K562 (cell line): ENCODE results near the gene PBX2. TPM values are rescaled to one million over a fixed set of nuclear protein-coding genes. Genes with fewer than 3 reads are reported as not detected.

ENCODE experiments used
- BCOR ChIP-seq: fragments of 450-650 bp; IDR thresholded peaks from 2 replicates; pipeline ENCODE4 v1.6.1; 2016
- CHD4 ChIP-seq: fragments of 200-600 bp; sonication (generic); IDR thresholded peaks from 3 replicates; pipeline ENCODE4 v1.6.1; 2012; ENCODE audit warnings: low read depth, mild to moderate bottlenecking, mixed read lengths, low read length, inconsistent platforms; ENCODE audit not compliant: insufficient read depth, insufficient replicate concordance, poor library complexity, severe bottlenecking
- CREB1 ChIP-seq, 2 experiments: sonication (generic) in 1 of 2; formaldehyde crosslinking in 1 of 2; IDR thresholded peaks; 2 replicates each; pipeline versions ENCODE4 v1.6.1 to v1.8.0; 2012 to 2022; ENCODE audit warnings: inconsistent platforms in 1 of 2, mild to moderate bottlenecking in 1 of 2, missing genetic modification reagents in 1 of 2, moderate library complexity in 1 of 2
- IRF2 ChIP-seq: sonication (generic); formaldehyde crosslinking; IDR thresholded peaks from 2 replicates; pipeline ENCODE4 v1.8.1; 2022; ENCODE audit warnings: mild to moderate bottlenecking, missing genetic modification reagents
- JUND ChIP-seq, 2 experiments: IDR thresholded peaks; 2 replicates in 1 of 2; 3 replicates in 1 of 2; pipeline ENCODE4 v1.6.1; 2011; ENCODE audit warnings: borderline replicate concordance in 2 of 2, low read depth in 2 of 2, low read length in 2 of 2, improper control_type of control experiment in 1 of 2, missing biosample characterization in 1 of 2, missing genetic modification characterization in 1 of 2, missing genetic modification reagents in 1 of 2
- MAX ChIP-seq: sonication (generic); formaldehyde crosslinking; IDR thresholded peaks from 2 replicates; pipeline ENCODE4 v1.9.0; 2022; ENCODE audit warnings: mild to moderate bottlenecking, missing genetic modification reagents
- MCM2 ChIP-seq: fragments of 450-650 bp; IDR thresholded peaks from 2 replicates; pipeline ENCODE4 v1.6.1; 2017; ENCODE audit warnings: low read depth, mild to moderate bottlenecking
- RBM17 ChIP-seq: fragments of 200-400 bp; formaldehyde crosslinking; IDR thresholded peaks from 2 replicates; pipeline ENCODE4 v1.6.1; 2017; ENCODE audit warnings: low read depth, mild to moderate bottlenecking, low read length, borderline replicate concordance
- TRIM24 ChIP-seq, 2 experiments: fragments of 450-650 bp; IDR thresholded peaks; 2 replicates each; pipeline ENCODE4 v1.6.1; 2016
- TSC22D4 ChIP-seq: fragments of 450-650 bp; IDR thresholded peaks from 2 replicates; pipeline ENCODE4 v1.6.1; 2016; ENCODE audit warnings: missing genetic modification characterization, missing biosample characterization, control low read depth
- XRCC3 ChIP-seq: fragments of 450-650 bp; IDR thresholded peaks from 2 replicates; pipeline ENCODE4 v1.6.1; 2017; ENCODE audit warnings: mild to moderate bottlenecking, moderate library complexity
- ZNF583 ChIP-seq: fragments of 250-450 bp; sonication (Bioruptor Pico); IDR thresholded peaks from 2 replicates; pipeline ENCODE4 v1.4.0; 2020
- ZNF586 ChIP-seq: fragments of 450-650 bp; formaldehyde crosslinking; conservative IDR thresholded peaks from 2 replicates; pipeline ENCODE4 v1.4.0; 2020; ENCODE audit warnings: mild to moderate bottlenecking, moderate library complexity
- ZNF589 ChIP-seq: fragments of 200-800 bp; sonication (Bioruptor generic); IDR thresholded peaks from 2 replicates; pipeline ENCODE4 v1.6.1; 2016; ENCODE audit warnings: low read depth, missing genetic modification characterization, missing compliant biosample characterization
- polyA plus RNA-seq, 8 experiments: library from polyadenylated mRNA; depleted of rRNA in 4 of 8; stranded (reverse) in 5 of 8; unstranded in 3 of 8; fragments of >200 nt; fragmentation: Nextera tagmentation in 2 of 8; fragmentation: Illumina TruSeq in 1 of 8; extraction: Ambion mirVana in 2 of 8; extraction: Trizol in 1 of 8; gene quantifications; 2 replicates each; pipeline versions ENCODE4 v1.2.1 to v1.2.3, GENCODE V29; 2011 to 2014; ENCODE audit warnings: inconsistent platforms in 1 of 8, missing spikeins in 1 of 8
- total RNA-seq, 7 experiments: library from RNA; depleted of rRNA in 6 of 7; stranded (reverse); fragments of >200 nt in 6 of 7; fragmentation: Illumina TruSeq in 2 of 7; extraction: Trizol in 2 of 7; gene quantifications; 2 replicates each; pipeline versions ENCODE4 v1.2.1 to v1.2.3, GENCODE V29; 2011 to 2021; ENCODE audit warnings: low replicate concordance in 1 of 7
- TF ChIP-seq, protein P1 (sequence below), 2 experiments: IDR thresholded peaks; 2 replicates each; pipeline ENCODE4 v1.6.1; 2011; ENCODE audit warnings: borderline replicate concordance in 1 of 2, control low read depth in 1 of 2, low read depth in 1 of 2, low read length in 1 of 2, mild to moderate bottlenecking in 1 of 2, mixed read lengths in 1 of 2, moderate library complexity in 1 of 2; ENCODE audit not compliant: insufficient read depth in 1 of 2, insufficient read length in 1 of 2, poor library complexity in 1 of 2, severe bottlenecking in 1 of 2; ENCODE audit errors: extremely low read depth in 1 of 2
- TF ChIP-seq, protein P2 (sequence below), 2 experiments: IDR thresholded peaks; 2 replicates each; pipeline ENCODE4 v1.6.1; 2012; ENCODE audit warnings: improper control_type of control experiment in 2 of 2, low read depth in 2 of 2, low read length in 2 of 2, borderline replicate concordance in 1 of 2

Gene PBX2
- total and polyA plus RNA-seq, 9 of the 15 experiments (the other 6 are each of a cell fraction or from before 2014, with no cell fraction given): 1.9 to 134 (median 62.5) TPM

- TF ChIP-seq, protein P1, sequence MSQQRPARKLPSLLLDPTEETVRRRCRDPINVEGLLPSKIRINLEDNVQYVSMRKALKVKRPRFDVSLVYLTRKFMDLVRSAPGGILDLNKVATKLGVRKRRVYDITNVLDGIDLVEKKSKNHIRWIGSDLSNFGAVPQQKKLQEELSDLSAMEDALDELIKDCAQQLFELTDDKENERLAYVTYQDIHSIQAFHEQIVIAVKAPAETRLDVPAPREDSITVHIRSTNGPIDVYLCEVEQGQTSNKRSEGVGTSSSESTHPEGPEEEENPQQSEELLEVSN (IDR thresholded peaks at IDR 0.05; ENCODE audit: borderline replicate concordance in 1 of 2, extremely low read depth in 1 of 2, insufficient read depth in 1 of 2, insufficient read length in 1 of 2, low read depth in 1 of 2, low read length in 1 of 2, poor library complexity in 1 of 2, severe bottlenecking in 1 of 2): peak; percentile 5 to 10
- TF ChIP-seq JUND (IDR thresholded peaks at IDR 0.05; ENCODE audit: borderline replicate concordance, low read depth, low read length): no peak
- TF ChIP-seq JUND (tag; IDR thresholded peaks at IDR 0.05; ENCODE audit: borderline replicate concordance, low read depth, low read length): no peak
- no peak for TF ChIP-seq TSC22D4
- no peak for TF ChIP-seq BCOR
- TF ChIP-seq TRIM24 (IDR thresholded peaks at IDR 0.05): no peak
- TF ChIP-seq XRCC3: no peak
- peak; percentile 49; the same call in 1 of the 2 replicates for TF ChIP-seq ZNF583 (CRISPR knock-in tag)
- TF ChIP-seq, protein P2, sequence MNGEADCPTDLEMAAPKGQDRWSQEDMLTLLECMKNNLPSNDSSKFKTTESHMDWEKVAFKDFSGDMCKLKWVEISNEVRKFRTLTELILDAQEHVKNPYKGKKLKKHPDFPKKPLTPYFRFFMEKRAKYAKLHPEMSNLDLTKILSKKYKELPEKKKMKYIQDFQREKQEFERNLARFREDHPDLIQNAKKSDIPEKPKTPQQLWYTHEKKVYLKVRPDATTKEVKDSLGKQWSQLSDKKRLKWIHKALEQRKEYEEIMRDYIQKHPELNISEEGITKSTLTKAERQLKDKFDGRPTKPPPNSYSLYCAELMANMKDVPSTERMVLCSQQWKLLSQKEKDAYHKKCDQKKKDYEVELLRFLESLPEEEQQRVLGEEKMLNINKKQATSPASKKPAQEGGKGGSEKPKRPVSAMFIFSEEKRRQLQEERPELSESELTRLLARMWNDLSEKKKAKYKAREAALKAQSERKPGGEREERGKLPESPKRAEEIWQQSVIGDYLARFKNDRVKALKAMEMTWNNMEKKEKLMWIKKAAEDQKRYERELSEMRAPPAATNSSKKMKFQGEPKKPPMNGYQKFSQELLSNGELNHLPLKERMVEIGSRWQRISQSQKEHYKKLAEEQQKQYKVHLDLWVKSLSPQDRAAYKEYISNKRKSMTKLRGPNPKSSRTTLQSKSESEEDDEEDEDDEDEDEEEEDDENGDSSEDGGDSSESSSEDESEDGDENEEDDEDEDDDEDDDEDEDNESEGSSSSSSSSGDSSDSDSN (IDR thresholded peaks at IDR 0.05; ENCODE audit: borderline replicate concordance in 1 of 2, low read depth in 2 of 2, low read length in 2 of 2): no peak
- no peak for TF ChIP-seq MCM2
- no peak for TF ChIP-seq RBM17
- no peak for TF ChIP-seq ZNF586 (CRISPR knock-in tag)
- TF ChIP-seq CHD4: no peak
- TF ChIP-seq IRF2: no peak
- no peak for TF ChIP-seq ZNF589 (CRISPR knock-in tag)
- TF ChIP-seq MAX (CRISPR knock-in tag): peak; percentile 80
- TF ChIP-seq CREB1 (IDR thresholded peaks at IDR 0.05): no peak
- TF ChIP-seq CREB1 (CRISPR knock-in tag; IDR thresholded peaks at IDR 0.05): no peak
Observed at GRCh38 chr6:32167154-32167760, 22.7 kb downstream of the PBX2 start (continued).
